IPS-20b (cell line): ENCODE results near the gene TERB1.

Source experiments
- H3K27ac ChIP-seq: one replicate; pipeline ENCODE4 v1.5.1; 2013; ENCODE audit warnings: low read length
- H3K27me3 ChIP-seq: 2 replicates; pipeline ENCODE4 v1.6.1; 2013; ENCODE audit warnings: mild to moderate bottlenecking, low read length, inconsistent platforms; ENCODE audit not compliant: insufficient read depth
- H3K36me3 ChIP-seq: 2 replicates; pipeline ENCODE4 v1.6.1; 2013; ENCODE audit warnings: low read depth, mild to moderate bottlenecking, inconsistent platforms, low read length, moderate library complexity; ENCODE audit not compliant: insufficient read depth
- H3K4me1 ChIP-seq: 2 replicates; pipeline ENCODE4 v1.6.1; 2013; ENCODE audit warnings: mild to moderate bottlenecking, control low read depth, inconsistent platforms, low read length, moderate library complexity; ENCODE audit not compliant: insufficient read depth
- H3K4me3 ChIP-seq: 2 replicates; pipeline ENCODE4 v1.5.1; 2013; ENCODE audit warnings: mild to moderate bottlenecking, low read length, inconsistent platforms
- H3K9ac ChIP-seq: 2 replicates; pipeline ENCODE4 v1.6.1; 2013; ENCODE audit warnings: low read depth, mild to moderate bottlenecking, inconsistent platforms, low read length, moderate library complexity
- H3K9me3 ChIP-seq: 2 replicates; pipeline ENCODE4 v1.6.1; 2013; ENCODE audit warnings: mild to moderate bottlenecking, low read depth, low read length, inconsistent platforms; ENCODE audit not compliant: insufficient read depth

TERB1 gene, protein sequence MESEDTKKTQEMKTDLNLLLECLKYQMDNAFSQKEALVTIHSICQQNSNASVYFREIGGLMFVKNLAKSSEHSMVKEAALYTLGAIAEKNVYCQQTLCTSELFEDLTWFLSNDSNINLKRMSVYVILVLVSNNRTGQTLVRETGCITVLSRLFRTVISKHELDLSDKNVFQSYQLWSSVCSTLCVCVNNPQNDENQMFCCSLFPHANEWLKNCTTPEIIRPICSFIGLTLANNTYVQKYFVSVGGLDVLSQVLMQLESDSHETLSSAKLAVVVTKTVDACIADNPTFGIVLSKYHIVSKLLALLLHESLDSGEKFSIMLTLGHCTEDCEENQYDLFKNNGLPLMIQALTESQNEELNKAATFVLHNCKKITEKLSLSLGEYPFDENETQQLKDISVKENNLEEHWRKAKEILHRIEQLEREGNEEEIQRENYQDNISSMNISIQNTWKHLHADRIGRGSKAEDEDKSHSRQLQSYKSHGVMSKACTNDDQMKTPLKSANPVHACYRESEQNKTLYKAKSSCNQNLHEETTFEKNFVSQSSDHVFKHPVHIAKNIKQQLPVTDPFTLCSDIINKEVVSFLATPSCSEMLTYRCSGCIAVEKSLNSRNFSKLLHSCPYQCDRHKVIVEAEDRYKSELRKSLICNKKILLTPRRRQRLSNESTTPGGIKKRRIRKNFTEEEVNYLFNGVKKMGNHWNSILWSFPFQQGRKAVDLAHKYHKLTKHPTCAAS

DNA sequence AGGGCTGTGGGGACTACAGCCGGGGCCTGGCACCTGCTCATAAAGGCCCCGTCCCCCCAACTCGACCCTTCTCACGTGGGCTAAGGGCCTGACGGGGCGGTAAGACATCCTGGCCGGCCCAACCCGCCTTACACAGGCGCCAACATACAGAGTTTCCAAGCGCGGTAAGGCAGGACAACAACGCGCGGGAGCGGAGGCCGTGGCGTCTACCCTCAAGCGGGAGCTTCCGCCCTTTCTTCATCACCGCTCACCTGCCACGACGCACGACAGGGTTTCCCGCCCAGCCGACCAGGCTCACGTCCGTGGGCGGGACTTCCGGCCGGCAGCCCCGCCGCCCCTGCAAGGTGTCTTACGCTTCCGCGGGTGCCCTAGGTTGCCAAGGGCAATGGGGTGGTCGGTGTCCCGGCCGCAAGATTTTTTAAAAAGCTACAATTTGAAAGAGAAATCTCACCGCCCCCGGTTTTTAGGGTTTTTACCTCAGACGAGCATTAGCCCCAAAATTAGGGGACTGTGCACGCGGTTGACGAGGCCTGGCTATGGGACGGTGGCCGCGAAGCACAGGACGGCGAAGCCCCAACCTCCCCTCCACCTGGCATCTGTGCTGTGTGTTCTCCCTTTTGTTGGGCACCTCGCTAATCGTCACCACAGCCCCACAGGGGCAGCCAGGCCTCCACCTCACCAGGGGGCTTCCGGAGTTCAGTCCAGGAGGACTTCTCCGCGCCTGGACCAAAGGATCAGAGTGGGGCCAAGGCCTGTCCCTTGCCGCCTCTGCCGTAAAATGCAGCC lies at the start of gene TERB1:
TERB1 (minus strand) TSS at position 265 of the 786 bp plus-strand sequence. CDS start 4,786 bp downstream, outside the sequence.
- Histone ChIP-seq H3K4me3 (no peak within 1 kb of the TSS), H3K4me1 (no peaks in the 10 kb centered on the region), H3K36me3 (peaks cover 49% of the 10 kb centered on the region), H3K9ac (no peak within 1 kb of the TSS), H3K27ac (no peak within 1 kb of the TSS), H3K27me3 (no peaks in the 10 kb centered on the region), H3K9me3 (no peaks in the 10 kb centered on the region)

DNA sequence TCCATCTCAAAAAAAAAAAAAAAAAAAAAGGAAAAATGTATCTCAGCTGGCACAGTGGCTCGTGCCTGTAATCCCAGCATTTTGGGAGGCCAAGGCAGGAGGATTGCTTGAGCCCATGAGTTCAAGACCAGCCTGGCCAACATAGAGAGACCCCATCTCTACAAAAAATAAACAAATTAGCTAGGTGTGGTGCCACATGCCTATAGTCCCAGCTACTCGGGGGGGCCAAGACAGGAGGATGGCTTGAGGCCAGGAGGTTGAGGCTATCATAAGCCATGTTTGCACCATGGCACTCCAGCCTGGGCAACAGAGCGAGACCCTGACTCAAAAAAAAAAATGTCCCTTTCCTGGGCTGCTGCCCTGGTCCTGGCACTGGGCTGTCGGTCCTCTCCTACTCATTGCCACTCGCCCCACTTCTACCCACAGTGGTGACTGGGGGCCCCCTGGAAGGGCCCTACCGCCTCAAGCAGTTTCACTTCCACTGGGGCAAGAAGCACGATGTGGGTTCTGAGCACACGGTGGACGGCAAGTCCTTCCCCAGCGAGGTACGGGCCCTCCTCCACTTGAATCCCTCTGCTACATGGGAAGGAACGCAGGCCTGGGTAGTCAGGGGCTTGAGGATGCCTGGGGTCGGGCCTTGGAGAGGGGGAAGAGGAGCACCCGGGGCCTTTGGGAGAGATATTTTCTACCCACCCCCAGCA lies 48.9 kb upstream of the TERB1 start:
- no peaks in the 10 kb centered on the region for H3K36me3 ChIP-seq
- H3K9me3 ChIP-seq = no peaks in the 10 kb centered on the region
- no peak overlapping the region for H3K9ac ChIP-seq
- no peak overlapping the region for H3K27ac ChIP-seq
- no peaks in the 10 kb centered on the region for H3K4me1 ChIP-seq
- H3K4me3 ChIP-seq = no peak overlapping the region
- peaks cover 41% of the 10 kb centered on the region for H3K27me3 ChIP-seq

DNA sequence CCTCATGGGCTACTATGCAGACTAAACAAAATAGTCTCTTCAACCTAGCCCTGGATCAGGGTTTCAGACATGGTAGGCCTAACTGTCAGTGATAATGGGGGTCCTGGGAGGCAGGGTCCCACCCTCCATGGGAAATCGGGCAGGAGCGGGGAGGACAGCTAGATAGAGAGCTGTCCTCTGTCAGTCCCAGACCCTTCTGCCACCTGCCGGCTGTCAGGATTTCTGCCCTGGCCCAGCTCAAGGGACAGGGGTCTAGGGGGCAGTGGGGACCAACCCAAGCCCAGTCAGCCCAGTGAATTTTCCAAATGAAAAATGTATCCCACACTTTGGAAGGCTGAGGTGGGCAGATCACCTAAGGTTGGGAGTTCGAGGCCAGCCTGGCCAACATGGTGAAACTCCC lies 48.2 kb upstream of the TERB1 start:
- no peaks in the 10 kb centered on the region for H3K9me3 ChIP-seq
- no peaks in the 10 kb centered on the region; the same call in 1 of the 2 replicates for H3K4me1 ChIP-seq
- no peak overlapping the region for H3K9ac ChIP-seq
- H3K27me3 ChIP-seq = peaks cover 49% of the 10 kb centered on the region
- H3K36me3 ChIP-seq = no peaks in the 10 kb centered on the region
- no peak overlapping the region for H3K4me3 ChIP-seq
- H3K27ac ChIP-seq = no peak overlapping the region

DNA sequence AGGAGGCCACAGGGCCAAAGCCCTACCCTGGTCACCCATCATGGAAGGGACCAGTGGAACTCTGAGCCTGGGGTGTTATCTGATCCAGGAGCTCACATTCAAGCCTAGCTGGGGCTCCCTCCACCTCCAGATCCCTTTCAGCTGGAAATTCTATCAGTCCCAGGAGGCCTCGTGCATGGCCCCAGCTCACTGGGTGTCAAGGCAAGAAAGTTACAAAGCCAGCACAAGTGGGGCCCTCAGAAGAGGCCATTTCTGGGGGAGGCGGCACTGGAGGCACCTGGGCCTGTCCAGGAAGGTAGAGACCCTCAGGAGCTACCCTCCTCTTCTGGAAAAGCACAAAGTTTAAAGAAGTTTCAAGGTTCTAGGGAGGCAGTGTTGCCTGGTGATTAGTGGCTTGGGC lies 47.6 kb upstream of the TERB1 start:
- Histone ChIP-seq H3K27ac (no peak overlapping the region), H3K36me3 (no peaks in the 10 kb centered on the region), H3K27me3 (peaks cover 54% of the 10 kb centered on the region), H3K4me1 (no peaks in the 10 kb centered on the region; the same call in 1 of the 2 replicates), H3K9me3 (no peaks in the 10 kb centered on the region), H3K9ac (no peak overlapping the region), H3K4me3 (no peak overlapping the region)

DNA sequence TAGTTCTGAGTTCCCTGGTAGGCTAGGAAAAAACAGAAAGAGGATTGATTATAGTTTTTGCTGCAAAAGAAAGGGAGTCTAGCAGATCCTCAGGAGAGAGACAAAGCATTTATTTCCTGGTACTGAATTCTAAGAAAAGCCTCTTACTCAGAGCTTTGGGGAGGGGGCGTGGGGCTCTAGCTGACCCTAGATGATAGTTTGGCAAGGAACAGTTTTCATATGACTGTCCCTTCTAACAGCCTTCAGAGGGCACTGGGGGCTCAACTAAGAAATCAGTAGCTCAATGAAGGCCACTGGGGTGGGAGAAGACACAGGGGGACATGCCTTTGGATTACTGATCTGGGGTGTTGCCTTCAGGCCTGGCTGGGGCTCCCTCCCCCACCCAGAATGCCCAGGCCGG lies 46.8 kb upstream of the TERB1 start:
- no peak overlapping the region for H3K27ac ChIP-seq
- H3K9ac ChIP-seq = no peak overlapping the region
- H3K4me3 ChIP-seq = no peak overlapping the region

DNA sequence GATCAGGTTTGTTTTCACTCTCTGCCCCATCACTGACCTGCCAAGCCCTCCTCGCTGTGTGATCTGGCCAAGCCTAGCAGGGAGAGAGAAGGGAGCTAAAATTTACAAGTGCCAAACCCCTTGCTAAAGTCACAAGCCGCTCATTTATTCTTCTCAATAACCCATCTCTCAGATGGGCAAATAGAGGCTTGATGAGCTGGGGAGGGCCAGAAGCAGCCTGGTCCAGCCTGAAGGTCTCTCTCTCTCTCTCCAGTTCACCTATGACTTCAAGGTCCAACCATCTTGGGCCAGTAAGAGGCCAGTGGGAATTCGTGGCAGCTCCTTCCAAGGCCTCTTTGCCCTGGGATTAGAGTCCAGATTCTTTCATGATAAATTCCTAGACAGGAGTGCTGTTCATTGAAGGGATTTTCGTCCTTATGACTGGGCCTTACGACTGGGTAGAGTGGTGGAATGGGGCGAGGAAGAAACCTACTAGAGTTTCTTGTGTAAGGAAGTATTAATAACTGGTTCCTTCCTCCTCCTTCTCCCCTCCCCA lies 46.2 kb upstream of the TERB1 start:
- Histone ChIP-seq H3K9ac (no peak overlapping the region), H3K4me3 (no peak overlapping the region), H3K27ac (no peak overlapping the region), H3K36me3 (no peaks in the 10 kb centered on the region), H3K27me3 (peaks cover 68% of the 10 kb centered on the region), H3K9me3 (no peaks in the 10 kb centered on the region), H3K4me1 (no peaks in the 10 kb centered on the region; the same call in 1 of the 2 replicates)

More for the DNA sequence above, 46.8 kb upstream of the TERB1 start:
- Histone ChIP-seq H3K9me3 (no peaks in the 10 kb centered on the region), H3K4me1 (no peaks in the 10 kb centered on the region; the same call in 1 of the 2 replicates), H3K27me3 (peaks cover 62% of the 10 kb centered on the region), H3K36me3 (no peaks in the 10 kb centered on the region)

DNA sequence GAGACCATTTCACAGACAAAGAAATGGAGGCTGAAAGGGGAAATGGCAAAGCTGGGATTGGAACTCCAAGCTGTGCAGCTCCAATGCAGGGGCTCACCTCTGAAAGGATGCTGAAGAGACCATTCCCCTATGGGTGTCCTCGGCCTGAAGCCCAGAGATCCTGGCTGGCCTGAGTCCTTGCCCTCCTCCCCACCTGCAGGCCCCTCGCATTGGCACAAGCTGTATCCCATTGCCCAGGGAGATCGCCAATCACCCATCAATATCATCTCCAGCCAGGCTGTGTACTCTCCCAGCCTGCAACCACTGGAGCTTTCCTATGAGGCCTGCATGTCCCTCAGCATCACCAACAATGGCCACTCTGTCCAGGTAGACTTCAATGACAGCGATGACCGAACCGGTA lies 45.4 kb upstream of the TERB1 start:
- H3K4me3 ChIP-seq = no peak overlapping the region
- no peaks in the 10 kb centered on the region for H3K36me3 ChIP-seq
- H3K27ac ChIP-seq = no peak overlapping the region
- no peaks in the 10 kb centered on the region for H3K9me3 ChIP-seq
- H3K27me3 ChIP-seq = peaks cover 76% of the 10 kb centered on the region
- no peaks in the 10 kb centered on the region; the same call in 1 of the 2 replicates for H3K4me1 ChIP-seq
- H3K9ac ChIP-seq = no peak overlapping the region

DNA sequence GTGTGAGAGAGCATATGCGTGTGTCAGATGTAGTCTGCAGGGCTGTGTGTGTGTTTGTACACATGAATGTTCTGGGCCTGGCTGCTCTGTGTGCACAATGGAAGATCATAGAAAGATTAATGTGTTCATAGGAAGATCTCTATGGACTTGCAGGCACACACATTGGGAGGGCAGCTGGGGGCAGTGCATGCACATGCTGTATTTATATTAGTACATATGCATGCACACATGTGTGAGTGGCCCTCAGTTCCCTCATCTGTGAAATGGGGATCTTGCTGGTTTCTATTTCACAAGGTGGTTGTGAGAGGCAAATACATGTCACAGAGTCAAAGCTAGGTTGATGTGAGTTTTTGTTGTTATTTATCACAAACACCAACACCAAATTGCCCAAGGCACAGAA lies 44.9 kb upstream of the TERB1 start:
- Histone ChIP-seq H3K4me3 (no peak overlapping the region), H3K36me3 (no peaks in the 10 kb centered on the region), H3K9me3 (no peaks in the 10 kb centered on the region), H3K27ac (no peak overlapping the region), H3K9ac (no peak overlapping the region), H3K4me1 (no peaks in the 10 kb centered on the region; the same call in 1 of the 2 replicates), H3K27me3 (peaks cover 81% of the 10 kb centered on the region)

DNA sequence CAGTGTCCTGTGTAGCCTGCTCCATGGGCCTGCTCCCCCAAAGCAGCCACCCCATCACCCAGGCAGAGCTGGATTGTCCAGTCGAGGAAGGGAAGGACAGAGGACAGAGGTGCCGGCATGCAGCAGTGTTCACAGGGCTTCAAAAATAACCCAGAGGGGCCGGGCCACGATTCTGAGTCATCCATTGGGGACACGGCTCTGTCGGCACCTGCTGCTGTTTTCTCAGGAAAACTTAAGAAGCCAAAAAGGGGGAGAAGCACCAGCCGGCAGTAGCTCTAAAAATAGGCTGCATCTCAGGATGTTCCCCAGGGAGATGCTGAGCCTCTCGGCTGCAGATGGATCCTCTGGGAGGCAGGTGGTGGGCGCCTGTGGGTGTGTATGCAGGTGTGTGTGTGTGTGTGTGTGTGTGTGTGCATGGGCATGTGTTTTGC lies 44.4 kb upstream of the TERB1 start:
- Histone ChIP-seq H3K27ac (no peak overlapping the region), H3K9me3 (no peaks in the 10 kb centered on the region), H3K27me3 (peaks cover 85% of the 10 kb centered on the region), H3K9ac (no peak overlapping the region), H3K4me3 (no peak overlapping the region), H3K4me1 (no peaks in the 10 kb centered on the region; the same call in 1 of the 2 replicates), H3K36me3 (no peaks in the 10 kb centered on the region)

DNA sequence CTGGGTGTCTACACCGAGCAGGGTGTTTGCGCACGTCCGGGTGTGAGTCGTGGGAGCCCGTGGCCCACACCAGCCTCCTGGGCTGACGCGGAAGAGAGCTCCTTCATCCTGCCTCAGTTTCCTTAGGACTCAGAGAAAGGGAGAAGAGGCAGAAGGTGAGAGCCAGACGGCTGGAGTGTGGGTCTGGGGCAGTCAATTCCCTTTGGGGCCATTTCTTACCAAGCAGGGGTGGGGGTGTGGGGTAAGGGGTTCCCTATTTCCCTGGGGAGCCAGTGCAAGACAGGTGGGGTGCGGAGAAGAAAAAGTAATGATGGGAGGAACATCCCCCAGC lies 43.7 kb upstream of the TERB1 start:
- H3K27ac ChIP-seq = no peak overlapping the region
- H3K4me3 ChIP-seq = peak overlapping the region; percentile 74
- peaks cover 85% of the 10 kb centered on the region for H3K27me3 ChIP-seq
- H3K36me3 ChIP-seq = no peaks in the 10 kb centered on the region
- H3K4me1 ChIP-seq = no peaks in the 10 kb centered on the region; the same call in 1 of the 2 replicates
- no peaks in the 10 kb centered on the region for H3K9me3 ChIP-seq
- H3K9ac ChIP-seq = no peak overlapping the region
